Kidney tubule cell (primary cell): ENCODE measurements around the gene BDKRB1.

Experiments used
- DNase-seq: peaks from one replicate; pipeline ENCODE4 v3.0.0-alpha.2; 2018; ENCODE audit warnings: low spot score

Gene BDKRB1

GRCh38 chr14:96281486-96281885 lies 25.5 kb downstream of the BDKRB1 start:
- DNase-seq: no peak

- no peak for DNase-seq
These were observed 28.0 kb downstream of the BDKRB1 start for GRCh38 chr14:96284008-96284407.

GRCh38 chr14:96284430-96284829 lies 28.4 kb downstream of the BDKRB1 start:
- no peak for DNase-seq

GRCh38 chr14:96285667-96286066 lies 29.7 kb downstream of the BDKRB1 start:
- no peak for DNase-seq

GRCh38 chr14:96286251-96286650 lies 30.2 kb downstream of the BDKRB1 start:
- no peak for DNase-seq

GRCh38 chr14:96287856-96288255 lies 31.8 kb downstream of the BDKRB1 start:
- DNase-seq: no peak

GRCh38 chr14:96294246-96294645 lies 38.2 kb downstream of the BDKRB1 start:
- no peak for DNase-seq

- peak; percentile 32 for DNase-seq
These were observed 41.0 kb downstream of the BDKRB1 start for GRCh38 chr14:96297000-96297399.

- DNase-seq: no peak
These were observed 42.0 kb downstream of the BDKRB1 start for GRCh38 chr14:96297997-96298515.

GRCh38 chr14:96299441-96299840 lies 43.4 kb downstream of the BDKRB1 start:
- DNase-seq: no peak

GRCh38 chr14:96303981-96304380 lies 48.0 kb downstream of the BDKRB1 start:
- no peak for DNase-seq

GRCh38 chr14:96304956-96305355 lies 48.9 kb downstream of the BDKRB1 start:
- DNase-seq: peak; percentile 81

GRCh38 chr14:96307434-96307833 lies 51.4 kb downstream of the BDKRB1 start:
- DNase-seq: peak; percentile 43

- DNase-seq: peak; percentile 98
These were observed 53.3 kb downstream of the BDKRB1 start for GRCh38 chr14:96309133-96309895.

GRCh38 chr14:96309896-96310330 lies 53.9 kb downstream of the BDKRB1 start:
- DNase-seq: peak; percentile 71

GRCh38 chr14:96310906-96311305 lies 54.9 kb downstream of the BDKRB1 start:
- no peak for DNase-seq
